Measurements from ENCODE around the gene PYGL. TPM values are rescaled to one million over a fixed set of nuclear protein-coding genes. Genes with fewer than 3 reads are reported as not detected.

The PYGL gene
- total and polyA plus RNA-seq, 7 donors, result 21.7 to 49.9 (median 32.1) TPM

DNA sequence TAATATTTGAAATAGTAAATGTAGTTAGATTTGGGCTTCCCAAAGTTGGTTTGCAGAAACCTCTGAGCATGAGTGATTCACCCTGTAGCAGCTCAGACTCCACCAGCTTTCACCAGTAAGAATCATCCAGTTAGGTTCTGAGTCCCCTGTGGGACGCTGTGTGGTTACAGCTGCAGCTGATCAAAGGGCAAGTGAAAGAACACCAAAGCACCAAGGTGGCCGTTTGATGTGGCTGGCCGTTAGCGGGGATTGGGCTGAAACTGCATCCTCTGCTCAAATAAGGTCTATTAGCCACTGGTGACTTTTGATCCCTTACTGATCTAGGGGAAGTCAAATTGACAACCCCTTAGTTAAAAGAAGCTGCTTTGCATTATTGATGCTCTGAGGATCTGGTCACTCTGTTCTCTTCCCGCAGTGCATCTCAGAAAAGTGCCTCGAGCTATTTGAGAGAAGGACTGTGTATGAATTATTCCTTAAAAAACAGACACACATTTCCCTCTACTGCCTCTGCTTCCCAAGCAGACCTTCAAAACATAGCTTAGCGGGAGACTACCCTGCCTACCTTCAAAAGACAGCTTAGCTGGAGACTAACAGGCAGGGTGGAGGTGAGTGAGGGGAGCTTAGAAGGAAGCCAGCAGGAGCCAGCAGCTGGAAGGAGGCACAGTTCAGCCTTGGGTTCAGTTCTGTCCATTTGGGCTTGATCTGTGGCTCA is 68.8 kb downstream of the PYGL start:
- peaks cover 7 to 34% (median 14%) of the 10 kb centered on the region in 3 donors for H3K27me3 ChIP-seq
- H3K36me3 ChIP-seq, result no peaks in the 10 kb centered on the region
- DNase-seq, result no peak
- WGBS, 2 donors, result 37 to 44% methylated on average over 7 of the region's 7 CpGs
- H3K4me1 ChIP-seq, result peaks cover 0 to 9% (median 6%) of the 10 kb centered on the region in 4 donors
- intact Hi-C loops (cut with DNase I), result no loop called here
- no peaks in the 10 kb centered on the region for H3K9me3 ChIP-seq
- H3K4me3 ChIP-seq, result no peak overlapping the region
- TF ChIP-seq CTCF (IDR thresholded peaks at IDR 0.05), result no peak
- TF ChIP-seq EP300 (IDR thresholded peaks at IDR 0.05), result no peak
- no peak for TF ChIP-seq POLR2AphosphoS5 (IDR thresholded peaks at IDR 0.05)
- no peak for TF ChIP-seq POLR2A (IDR thresholded peaks at IDR 0.05)
- H3K27ac ChIP-seq, result no peak overlapping the region

DNA sequence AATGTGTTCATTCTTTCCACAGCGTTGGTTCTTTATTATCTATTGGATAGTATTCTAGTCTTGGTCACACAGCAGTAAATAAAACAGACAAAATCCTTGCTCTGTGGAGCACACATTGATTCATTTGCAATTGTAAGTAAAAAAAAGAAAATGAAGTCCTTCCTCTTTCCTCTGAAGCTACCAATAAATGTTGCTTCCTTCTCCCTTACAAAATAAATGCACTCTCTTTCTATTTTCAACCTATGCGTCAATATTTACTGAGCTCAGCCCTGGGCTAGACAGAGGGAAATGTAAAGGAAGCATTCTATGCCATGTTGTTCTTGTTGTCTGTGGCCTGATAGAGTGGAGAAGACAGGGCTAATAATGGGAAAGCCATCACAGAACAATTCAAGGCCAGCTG is 69.5 kb downstream of the PYGL start:
- intact Hi-C loops (cut with DNase I), result no loop called here
- 25 to 35% methylated on average over 2 of the region's 2 CpGs for WGBS, 2 donors
- H3K27me3 ChIP-seq, result peaks cover 7 to 42% (median 14%) of the 10 kb centered on the region in 3 donors

GRCh38 chr14:50871914-50872732 is 72.2 kb downstream of the PYGL start, which contains the start of gene ABHD12B:
Gene ABHD12B, plus strand, starts transcription at chr14:50872053. Its CDS starts 122 bp downstream, at chr14:50872175.
- peaks cover 0 to 9% (median 6%) of the 10 kb centered on the region in 4 donors for H3K4me1 ChIP-seq
- no peaks in the 10 kb centered on the region for H3K9me3 ChIP-seq
- no peak within 1 kb of the TSS for H3K27ac ChIP-seq
- no peak for TF ChIP-seq EP300 (IDR thresholded peaks at IDR 0.05)
- TF ChIP-seq CTCF (IDR thresholded peaks at IDR 0.05), result no peak
- no peak for TF ChIP-seq POLR2AphosphoS5 (IDR thresholded peaks at IDR 0.05)
- TF ChIP-seq POLR2A (IDR thresholded peaks at IDR 0.05), result no peak
- no peaks in the 10 kb centered on the region for H3K36me3 ChIP-seq
- intact Hi-C loops (cut with DNase I), result no loop called here
- peak within 1 kb of the TSS in 3 of 4 donors; percentile 23 to 39 (median 32) for H3K4me3 ChIP-seq
- peaks cover 7 to 42% (median 14%) of the 10 kb centered on the region in 3 donors for H3K27me3 ChIP-seq
- DNase-seq, result no peak
- WGBS, 2 donors, result 19 to 40% methylated on average over 63 of the region's 63 CpGs

More for the DNA sequence above, 69.5 kb downstream of the PYGL start:
- H3K4me1 ChIP-seq, result peaks cover 0 to 9% (median 6%) of the 10 kb centered on the region in 4 donors
- H3K9me3 ChIP-seq, result no peaks in the 10 kb centered on the region
- no peak for DNase-seq
- no peak for TF ChIP-seq CTCF (IDR thresholded peaks at IDR 0.05)
- TF ChIP-seq EP300 (IDR thresholded peaks at IDR 0.05), result no peak
- TF ChIP-seq POLR2AphosphoS5 (IDR thresholded peaks at IDR 0.05), result no peak
- no peak for TF ChIP-seq POLR2A (IDR thresholded peaks at IDR 0.05)
- H3K27ac ChIP-seq, result no peak overlapping the region
- no peaks in the 10 kb centered on the region for H3K36me3 ChIP-seq
- no peak overlapping the region for H3K4me3 ChIP-seq

DNA sequence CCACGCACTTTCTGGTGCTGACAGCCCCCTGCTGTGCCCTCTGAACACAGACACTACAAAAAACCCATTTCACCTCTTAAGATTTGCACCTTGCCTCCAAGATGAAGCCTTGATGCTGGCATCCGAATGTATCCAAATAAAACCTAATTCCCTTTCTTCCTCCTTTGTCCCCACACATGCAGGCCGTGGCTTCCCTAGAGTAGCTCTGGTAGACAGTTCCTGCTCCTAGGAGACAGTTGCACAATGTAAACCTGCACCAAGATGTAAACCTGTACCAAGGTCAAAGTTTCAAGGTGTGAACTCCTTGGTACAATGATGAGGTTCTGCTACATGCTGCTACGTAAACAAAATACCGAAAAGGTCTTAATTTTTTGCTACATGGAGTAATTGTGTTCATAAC is 73.1 kb downstream of the PYGL start:
- DNase-seq, result no peak
- peaks cover 0 to 9% (median 6%) of the 10 kb centered on the region in 4 donors for H3K4me1 ChIP-seq
- 30 to 73% methylated on average over 5 of the region's 5 CpGs for WGBS, 2 donors
- no peak overlapping the region for H3K27ac ChIP-seq
- no peak overlapping the region for H3K4me3 ChIP-seq
- H3K27me3 ChIP-seq, result peaks cover 7 to 42% (median 14%) of the 10 kb centered on the region in 3 donors
- intact Hi-C loops (cut with DNase I), result no loop called here
- H3K9me3 ChIP-seq, result no peaks in the 10 kb centered on the region
- no peak for TF ChIP-seq CTCF (IDR thresholded peaks at IDR 0.05)
- no peak for TF ChIP-seq EP300 (IDR thresholded peaks at IDR 0.05)
- TF ChIP-seq POLR2AphosphoS5 (IDR thresholded peaks at IDR 0.05), result no peak
- no peak for TF ChIP-seq POLR2A (IDR thresholded peaks at IDR 0.05)
- no peaks in the 10 kb centered on the region for H3K36me3 ChIP-seq

All from sigmoid colon (tissue), 7 donors.